SH-SY5Y (cell line): ENCODE results near the gene ELOVL2.

Source experiments
- GATA2 ChIP-seq: IDR thresholded peaks from 2 replicates; pipeline ENCODE4 v1.6.1; 2011; ENCODE audit warnings: mild to moderate bottlenecking, low read depth, low read length
- GATA3 ChIP-seq: IDR thresholded peaks from 2 replicates; pipeline ENCODE4 v1.6.1; 2011; ENCODE audit warnings: low read depth, mild to moderate bottlenecking, low read length, moderate library complexity

Gene ELOVL2

GRCh38 chr6:11018225-11018624 lies 25.9 kb downstream of the ELOVL2 start:
- TF ChIP-seq GATA2 (no peak), GATA3 (no peak)

GRCh38 chr6:11017090-11017489 lies 27.0 kb downstream of the ELOVL2 start:
- TF ChIP-seq GATA2 (no peak), GATA3 (no peak)

GRCh38 chr6:11016452-11016851 lies 27.7 kb downstream of the ELOVL2 start:
- TF ChIP-seq GATA3 (no peak), GATA2 (no peak)

- TF ChIP-seq GATA2 (no peak), GATA3 (no peak)
Observed at GRCh38 chr6:11015102-11015501, 29.0 kb downstream of the ELOVL2 start.

GRCh38 chr6:11013721-11014070 lies 30.4 kb downstream of the ELOVL2 start:
- TF ChIP-seq GATA2 (no peak), GATA3 (no peak)

GRCh38 chr6:11012976-11013720 lies 31.0 kb downstream of the ELOVL2 start:
- TF ChIP-seq GATA2 (no peak), GATA3 (no peak)

- no peak for TF ChIP-seq GATA2
- TF ChIP-seq GATA3 = no peak
Observed at GRCh38 chr6:11012295-11012754, 31.8 kb downstream of the ELOVL2 start.

GRCh38 chr6:11011787-11012234 lies 32.3 kb downstream of the ELOVL2 start:
- TF ChIP-seq GATA2 (no peak), GATA3 (no peak)

- no peak for TF ChIP-seq GATA3
- TF ChIP-seq GATA2 = no peak
Observed at GRCh38 chr6:11009353-11009752, 34.8 kb downstream of the ELOVL2 start.

- no peak for TF ChIP-seq GATA3
- TF ChIP-seq GATA2 = no peak
Observed at GRCh38 chr6:11008821-11009220, 35.3 kb downstream of the ELOVL2 start.

- no peak for TF ChIP-seq GATA2
Observed at GRCh38 chr6:11007715-11008608, 36.1 kb downstream of the ELOVL2 start.

GRCh38 chr6:11006061-11006460 lies 38.0 kb downstream of the ELOVL2 start:
- TF ChIP-seq GATA2 (no peak), GATA3 (no peak)

GRCh38 chr6:11002176-11002575 lies 41.9 kb downstream of the ELOVL2 start:
- TF ChIP-seq GATA2 = no peak
- no peak for TF ChIP-seq GATA3

GRCh38 chr6:10999994-11000393 lies 44.1 kb downstream of the ELOVL2 start:
- TF ChIP-seq GATA2 (no peak), GATA3 (no peak)

GRCh38 chr6:10995114-10995707 lies 48.9 kb downstream of the ELOVL2 start:
- TF ChIP-seq GATA2 = no peak
- TF ChIP-seq GATA3 = no peak
